Astrocyte (in vitro differentiated cells and primary cell): ENCODE measurements around the gene FN3KRP. TPM values are rescaled to one million over a fixed set of nuclear protein-coding genes. Genes with fewer than 3 reads are reported as not detected.

Source experiments
- DNase-seq: peaks from one replicate; pipeline ENCODE4 v3.0.0-alpha.2; 2010; ENCODE audit warnings: low read depth
- FAIRE-seq: peaks from 2 replicates; lab custom pipeline; 2011; peaks lifted over from hg19 to GRCh38; lab: Jason Lieb, UNC
- H2AFZ ChIP-seq: 2 replicates; pipeline ENCODE4 v1.6.0; 2012; ENCODE audit warnings: low read depth, low read length, inconsistent platforms
- H3K27ac ChIP-seq: 2 replicates; pipeline ENCODE4 v1.5.1; 2011; ENCODE audit warnings: low read depth, low read length, inconsistent platforms
- H3K27me3 ChIP-seq: 2 replicates; pipeline ENCODE4 v1.6.0; 2011; ENCODE audit warnings: low read length, inconsistent platforms; ENCODE audit not compliant: insufficient read depth
- H3K36me3 ChIP-seq: 2 replicates; pipeline ENCODE4 v1.5.1; 2011; ENCODE audit warnings: low read length, inconsistent platforms; ENCODE audit not compliant: insufficient read depth
- H3K4me1 ChIP-seq: 2 replicates; pipeline ENCODE4 v1.5.1; 2011; ENCODE audit warnings: low read length, inconsistent platforms; ENCODE audit not compliant: insufficient read depth
- H3K4me2 ChIP-seq: 2 replicates; pipeline ENCODE4 v1.6.0; 2012; ENCODE audit warnings: low read length, inconsistent platforms
- H3K4me3 ChIP-seq: 2 replicates; pipeline ENCODE4 v1.5.1; 2011; ENCODE audit warnings: low read depth, mild to moderate bottlenecking, low read length, inconsistent platforms; ENCODE audit not compliant: insufficient read depth
- H3K79me2 ChIP-seq: 2 replicates; pipeline ENCODE4 v1.6.0; 2012; ENCODE audit warnings: mild to moderate bottlenecking, low read length, inconsistent platforms; ENCODE audit not compliant: insufficient read depth
- H3K9ac ChIP-seq: 2 replicates; pipeline ENCODE4 v1.6.0; 2012; ENCODE audit warnings: mild to moderate bottlenecking, low read length, inconsistent platforms
- H3K9me3 ChIP-seq: 2 replicates; pipeline ENCODE4 v1.5.1; 2012; ENCODE audit warnings: low read depth, mild to moderate bottlenecking, low read length, inconsistent platforms; ENCODE audit not compliant: insufficient read depth
- H4K20me1 ChIP-seq: 2 replicates; pipeline ENCODE4 v1.6.0; 2012; ENCODE audit warnings: low read length, inconsistent platforms; ENCODE audit not compliant: insufficient read depth
- H3K27ac Mint-ChIP-seq: one replicate; pipeline ENCODE4 v1.8.0; 2021; ENCODE audit warnings: mild to moderate bottlenecking, mixed read lengths; ENCODE audit not compliant: unreplicated experiment
- H3K27me3 Mint-ChIP-seq: one replicate; pipeline ENCODE4 v1.8.0; 2021; ENCODE audit warnings: low read depth, mixed read lengths; ENCODE audit not compliant: unreplicated experiment
- H3K36me3 Mint-ChIP-seq: one replicate; pipeline ENCODE4 v1.8.0; 2021; ENCODE audit warnings: low read depth, mixed read lengths; ENCODE audit not compliant: unreplicated experiment
- H3K4me1 Mint-ChIP-seq: one replicate; pipeline ENCODE4 v1.8.0; 2021; ENCODE audit warnings: low read depth, mixed read lengths; ENCODE audit not compliant: unreplicated experiment
- H3K4me3 Mint-ChIP-seq: one replicate; pipeline ENCODE4 v1.8.0; 2021; ENCODE audit warnings: mild to moderate bottlenecking, moderate library complexity, mixed read lengths; ENCODE audit not compliant: unreplicated experiment
- H3K9me3 Mint-ChIP-seq: one replicate; pipeline ENCODE4 v1.8.0; 2021; ENCODE audit warnings: mild to moderate bottlenecking, mixed read lengths; ENCODE audit not compliant: unreplicated experiment
- EZH2 ChIP-seq: IDR thresholded peaks from 2 replicates; pipeline ENCODE4 v1.6.1; 2012; ENCODE audit warnings: mild to moderate bottlenecking, low read length, inconsistent platforms; ENCODE audit not compliant: insufficient read depth
- total RNA-seq: library from RNA; stranded (reverse); gene quantifications from 2 replicates; pipeline ENCODE4 v1.2.1, GENCODE V29; 2021
- TF ChIP-seq, protein P1 (sequence below): IDR thresholded peaks from 2 replicates; pipeline ENCODE4 v1.5.1; 2011; ENCODE audit warnings: low read depth, mild to moderate bottlenecking, inconsistent platforms, low read length, moderate library complexity; ENCODE audit not compliant: insufficient read depth

FN3KRP gene
- total RNA-seq, 1 donor from 2014 or later: 14.8 TPM

DNA sequence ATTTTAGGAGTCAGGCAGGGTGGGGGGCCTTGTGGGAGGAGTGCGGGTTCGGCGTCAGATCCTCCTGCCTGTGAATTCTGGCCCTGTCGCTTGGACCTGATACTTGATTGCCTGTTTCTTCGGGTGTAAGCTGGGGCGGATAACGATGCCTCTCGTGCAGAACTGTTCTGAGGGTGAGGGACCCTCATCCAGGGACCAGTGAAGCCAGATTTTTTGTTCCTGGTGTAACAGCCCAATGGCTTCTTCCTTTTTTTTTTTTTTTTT lies 36.6 kb downstream of the FN3KRP start:
- DNase-seq (no peak), FAIRE-seq (no peak)
- H3K9ac ChIP-seq: peak overlapping the region; percentile 80
- peaks cover 31% of the 10 kb centered on the region for H4K20me1 ChIP-seq
- H3K27ac ChIP-seq: no peak overlapping the region
- no peaks in the 10 kb centered on the region for H3K9me3 ChIP-seq
- Mint-ChIP-seq H3K36me3 (no peaks in the 10 kb centered on the region), H3K27ac (peak overlapping the region; percentile 12), H3K4me3 (peak overlapping the region; percentile 88), H3K4me1 (no peaks in the 10 kb centered on the region), H3K27me3 (no peaks in the 10 kb centered on the region), H3K9me3 (no peaks in the 10 kb centered on the region)
- TF ChIP-seq EZH2: no peak
- TF ChIP-seq, protein P1, sequence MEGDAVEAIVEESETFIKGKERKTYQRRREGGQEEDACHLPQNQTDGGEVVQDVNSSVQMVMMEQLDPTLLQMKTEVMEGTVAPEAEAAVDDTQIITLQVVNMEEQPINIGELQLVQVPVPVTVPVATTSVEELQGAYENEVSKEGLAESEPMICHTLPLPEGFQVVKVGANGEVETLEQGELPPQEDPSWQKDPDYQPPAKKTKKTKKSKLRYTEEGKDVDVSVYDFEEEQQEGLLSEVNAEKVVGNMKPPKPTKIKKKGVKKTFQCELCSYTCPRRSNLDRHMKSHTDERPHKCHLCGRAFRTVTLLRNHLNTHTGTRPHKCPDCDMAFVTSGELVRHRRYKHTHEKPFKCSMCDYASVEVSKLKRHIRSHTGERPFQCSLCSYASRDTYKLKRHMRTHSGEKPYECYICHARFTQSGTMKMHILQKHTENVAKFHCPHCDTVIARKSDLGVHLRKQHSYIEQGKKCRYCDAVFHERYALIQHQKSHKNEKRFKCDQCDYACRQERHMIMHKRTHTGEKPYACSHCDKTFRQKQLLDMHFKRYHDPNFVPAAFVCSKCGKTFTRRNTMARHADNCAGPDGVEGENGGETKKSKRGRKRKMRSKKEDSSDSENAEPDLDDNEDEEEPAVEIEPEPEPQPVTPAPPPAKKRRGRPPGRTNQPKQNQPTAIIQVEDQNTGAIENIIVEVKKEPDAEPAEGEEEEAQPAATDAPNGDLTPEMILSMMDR: no peak
- H3K4me2 ChIP-seq: peak overlapping the region; percentile 99
- peaks cover 43% of the 10 kb centered on the region for H3K79me2 ChIP-seq
- peak overlapping the region; percentile 80 for H3K4me3 ChIP-seq
- peaks cover 2% of the 10 kb centered on the region for H3K36me3 ChIP-seq
- H3K27me3 ChIP-seq: no peaks in the 10 kb centered on the region
- H2AFZ ChIP-seq: no peak overlapping the region
- H3K4me1 ChIP-seq: peaks cover 6% of the 10 kb centered on the region

DNA sequence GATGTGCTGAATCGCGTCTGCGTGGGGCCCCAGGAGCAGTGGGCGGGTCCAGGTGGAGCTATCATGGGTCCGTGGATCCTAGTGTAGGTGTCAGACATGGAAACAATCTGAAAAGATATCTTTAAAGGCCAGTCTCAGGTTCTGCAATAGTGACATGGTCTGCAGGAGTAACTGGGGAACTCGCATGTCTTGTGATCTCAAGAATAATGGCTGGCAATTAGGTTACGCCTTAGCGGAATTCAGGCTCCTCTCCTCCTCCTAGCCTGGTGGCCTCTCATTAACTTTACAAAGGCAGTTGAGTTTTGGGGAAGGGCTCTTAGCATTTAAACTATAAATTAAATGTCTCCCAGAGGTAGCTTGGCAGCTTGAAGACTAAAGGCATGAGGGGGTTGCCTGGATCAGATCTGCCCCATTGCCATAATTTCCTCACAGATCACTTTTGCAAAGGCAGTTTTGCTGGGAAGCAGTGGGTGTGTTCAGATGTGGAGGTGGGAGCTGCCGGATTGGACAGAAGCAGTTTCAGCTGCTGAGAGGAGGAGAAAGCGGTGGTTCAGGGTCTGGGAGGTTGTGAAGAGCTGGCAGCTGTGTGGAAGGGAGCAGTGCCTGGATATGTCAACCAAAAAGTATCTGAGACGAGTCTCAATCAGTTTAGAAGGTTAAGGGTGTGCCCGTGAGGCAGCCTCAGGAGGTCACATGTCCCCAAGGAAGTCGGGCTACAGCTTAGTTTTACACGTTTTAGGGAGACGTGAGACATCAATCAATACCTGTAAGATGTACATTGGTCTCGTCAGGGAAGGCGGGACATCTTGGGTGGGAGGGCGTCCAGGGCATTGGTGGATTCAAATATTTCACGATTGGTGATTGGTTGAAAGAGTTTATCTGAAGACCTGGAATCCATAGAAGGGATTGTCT lies 38.0 kb downstream of the FN3KRP start:
- no peaks in the 10 kb centered on the region for H3K9me3 Mint-ChIP-seq
- H3K9ac ChIP-seq: no peak overlapping the region

More for the DNA sequence above, 38.0 kb downstream of the FN3KRP start:
- Histone ChIP-seq H3K27me3 (no peaks in the 10 kb centered on the region), H3K27ac (no peak overlapping the region), H3K9me3 (no peaks in the 10 kb centered on the region), H3K4me2 (peak overlapping the region; percentile 35), H2AFZ (peak overlapping the region; percentile 31), H3K36me3 (peaks cover 2% of the 10 kb centered on the region), H3K4me3 (no peak overlapping the region), H3K4me1 (peaks cover 6% of the 10 kb centered on the region), H3K79me2 (peaks cover 43% of the 10 kb centered on the region), H4K20me1 (peaks cover 31% of the 10 kb centered on the region)
- peak overlapping the region; percentile 50 for H3K27ac Mint-ChIP-seq
- no peaks in the 10 kb centered on the region for H3K36me3 Mint-ChIP-seq
- no peaks in the 10 kb centered on the region for H3K4me1 Mint-ChIP-seq
- TF ChIP-seq, protein P1: no peak
- no peak for TF ChIP-seq EZH2
- DNase-seq (peak; percentile 47), FAIRE-seq (no peak)
- H3K4me3 Mint-ChIP-seq: peak overlapping the region; percentile 54
- no peaks in the 10 kb centered on the region for H3K27me3 Mint-ChIP-seq
